ENCODE results near the gene INPP5A. TPM values are rescaled to one million over a fixed set of nuclear protein-coding genes. Genes with fewer than 3 reads are reported as not detected.

INPP5A gene
- total and polyA plus RNA-seq, 4 donors = 12.4 to 39.9 (median 28.2) TPM

- H3K27me3 ChIP-seq (ENCODE audit: control insufficient read depth in 3 of 3, insufficient read depth in 3 of 3, low read length in 2 of 3) = no peaks in the 10 kb centered on the region
- H3K9ac ChIP-seq (ENCODE audit: insufficient read depth in 1 of 2, low read length in 2 of 2) = no peak overlapping the region
- H3K4me3 ChIP-seq = no peak overlapping the region
- no peak for ATAC-seq (ENCODE audit: insufficient read depth, low FRiP score)
- H3K9me3 ChIP-seq (ENCODE audit: control insufficient read depth in 4 of 4, insufficient read depth in 3 of 4, low read length in 3 of 4) = no peaks in the 10 kb centered on the region
- no peak overlapping the region for H3K27ac ChIP-seq (ENCODE audit: low read depth in 1 of 2, low read length in 1 of 2)
- H3K4me1 ChIP-seq (ENCODE audit: control insufficient read depth in 5 of 5, insufficient read depth in 5 of 5, low read length in 5 of 5) = no peaks in the 10 kb centered on the region
- no peak for TF ChIP-seq CTCF (IDR thresholded peaks at IDR 0.05; ENCODE audit: control extremely low read depth, extremely low read depth)
- 94 to 96% methylated on average over 18 of the region's 18 CpGs for WGBS, 2 donors
- peaks cover 0 to 8% (median 1%) of the 10 kb centered on the region in 4 donors for H3K36me3 ChIP-seq (ENCODE audit: control insufficient read depth in 4 of 4, insufficient read depth in 4 of 4, low read length in 4 of 4)
- no peak for DNase-seq
These were observed 206.4 kb downstream of the INPP5A start for GRCh38 chr10:132743925-132744490.

- TF ChIP-seq CTCF (IDR thresholded peaks at IDR 0.05; ENCODE audit: control extremely low read depth, extremely low read depth) = no peak
- H3K36me3 ChIP-seq (ENCODE audit: control insufficient read depth in 4 of 4, insufficient read depth in 4 of 4, low read length in 4 of 4) = peaks cover 0 to 10% (median 2%) of the 10 kb centered on the region in 4 donors
- ATAC-seq (ENCODE audit: insufficient read depth, low FRiP score) = no peak
- 93 to 99% methylated on average over 19 of the region's 19 CpGs for WGBS, 2 donors
- no peak overlapping the region for H3K4me3 ChIP-seq
- H3K4me1 ChIP-seq (ENCODE audit: control insufficient read depth in 5 of 5, insufficient read depth in 5 of 5, low read length in 5 of 5) = no peaks in the 10 kb centered on the region
- no peaks in the 10 kb centered on the region for H3K27me3 ChIP-seq (ENCODE audit: control insufficient read depth in 3 of 3, insufficient read depth in 3 of 3, low read length in 2 of 3)
- DNase-seq = no peak
- H3K9me3 ChIP-seq (ENCODE audit: control insufficient read depth in 4 of 4, insufficient read depth in 3 of 4, low read length in 3 of 4) = no peaks in the 10 kb centered on the region
- no peak overlapping the region for H3K9ac ChIP-seq (ENCODE audit: insufficient read depth in 1 of 2, low read length in 2 of 2)
- no peak overlapping the region for H3K27ac ChIP-seq (ENCODE audit: low read depth in 1 of 2, low read length in 1 of 2)
These were observed 207.3 kb downstream of the INPP5A start for GRCh38 chr10:132744839-132745238.

GRCh38 chr10:132745511-132745910 is 207.9 kb downstream of the INPP5A start:
- 93 to 98% methylated on average over 17 of the region's 17 CpGs for WGBS, 2 donors
- H3K9ac ChIP-seq (ENCODE audit: insufficient read depth in 1 of 2, low read length in 2 of 2) = no peak overlapping the region
- ATAC-seq (ENCODE audit: insufficient read depth, low FRiP score) (no peak), DNase-seq (no peak)
- peaks cover 0 to 15% (median 2%) of the 10 kb centered on the region in 4 donors for H3K36me3 ChIP-seq (ENCODE audit: control insufficient read depth in 4 of 4, insufficient read depth in 4 of 4, low read length in 4 of 4)
- no peak overlapping the region for H3K4me3 ChIP-seq
- no peak overlapping the region for H3K27ac ChIP-seq (ENCODE audit: low read depth in 1 of 2, low read length in 1 of 2)
- no peaks in the 10 kb centered on the region for H3K4me1 ChIP-seq (ENCODE audit: control insufficient read depth in 5 of 5, insufficient read depth in 5 of 5, low read length in 5 of 5)
- TF ChIP-seq CTCF (IDR thresholded peaks at IDR 0.05; ENCODE audit: control extremely low read depth, extremely low read depth) = no peak
- H3K27me3 ChIP-seq (ENCODE audit: control insufficient read depth in 3 of 3, insufficient read depth in 3 of 3, low read length in 2 of 3) = no peaks in the 10 kb centered on the region
- no peaks in the 10 kb centered on the region for H3K9me3 ChIP-seq (ENCODE audit: control insufficient read depth in 4 of 4, insufficient read depth in 3 of 4, low read length in 3 of 4)

GRCh38 chr10:132745971-132746370 is 208.4 kb downstream of the INPP5A start:
- ATAC-seq (ENCODE audit: insufficient read depth, low FRiP score) (no peak), DNase-seq (no peak)
- H3K27ac ChIP-seq (ENCODE audit: low read depth in 1 of 2, low read length in 1 of 2) = no peak overlapping the region
- H3K9me3 ChIP-seq (ENCODE audit: control insufficient read depth in 4 of 4, insufficient read depth in 3 of 4, low read length in 3 of 4) = no peaks in the 10 kb centered on the region
- no peaks in the 10 kb centered on the region for H3K4me1 ChIP-seq (ENCODE audit: control insufficient read depth in 5 of 5, insufficient read depth in 5 of 5, low read length in 5 of 5)
- no peak overlapping the region for H3K4me3 ChIP-seq
- no peak for TF ChIP-seq CTCF (IDR thresholded peaks at IDR 0.05; ENCODE audit: control extremely low read depth, extremely low read depth)
- no peak overlapping the region for H3K9ac ChIP-seq (ENCODE audit: insufficient read depth in 1 of 2, low read length in 2 of 2)
- WGBS, 2 donors = 96 to 97% methylated on average over 13 of the region's 13 CpGs
- H3K27me3 ChIP-seq (ENCODE audit: control insufficient read depth in 3 of 3, insufficient read depth in 3 of 3, low read length in 2 of 3) = no peaks in the 10 kb centered on the region
- peaks cover 0 to 19% (median 2%) of the 10 kb centered on the region in 4 donors for H3K36me3 ChIP-seq (ENCODE audit: control insufficient read depth in 4 of 4, insufficient read depth in 4 of 4, low read length in 4 of 4)
